Measurements from ENCODE around the gene TGFBR3L.

- TF ChIP-seq POLR2A (IDR thresholded peaks at IDR 0.05): no peak
- TF ChIP-seq, protein P1, sequence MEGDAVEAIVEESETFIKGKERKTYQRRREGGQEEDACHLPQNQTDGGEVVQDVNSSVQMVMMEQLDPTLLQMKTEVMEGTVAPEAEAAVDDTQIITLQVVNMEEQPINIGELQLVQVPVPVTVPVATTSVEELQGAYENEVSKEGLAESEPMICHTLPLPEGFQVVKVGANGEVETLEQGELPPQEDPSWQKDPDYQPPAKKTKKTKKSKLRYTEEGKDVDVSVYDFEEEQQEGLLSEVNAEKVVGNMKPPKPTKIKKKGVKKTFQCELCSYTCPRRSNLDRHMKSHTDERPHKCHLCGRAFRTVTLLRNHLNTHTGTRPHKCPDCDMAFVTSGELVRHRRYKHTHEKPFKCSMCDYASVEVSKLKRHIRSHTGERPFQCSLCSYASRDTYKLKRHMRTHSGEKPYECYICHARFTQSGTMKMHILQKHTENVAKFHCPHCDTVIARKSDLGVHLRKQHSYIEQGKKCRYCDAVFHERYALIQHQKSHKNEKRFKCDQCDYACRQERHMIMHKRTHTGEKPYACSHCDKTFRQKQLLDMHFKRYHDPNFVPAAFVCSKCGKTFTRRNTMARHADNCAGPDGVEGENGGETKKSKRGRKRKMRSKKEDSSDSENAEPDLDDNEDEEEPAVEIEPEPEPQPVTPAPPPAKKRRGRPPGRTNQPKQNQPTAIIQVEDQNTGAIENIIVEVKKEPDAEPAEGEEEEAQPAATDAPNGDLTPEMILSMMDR (IDR thresholded peaks at IDR 0.05): no peak
Observed at GRCh38 chr19:7885818-7886217, 28.8 kb upstream of the TGFBR3L start.

Measured in body of pancreas (tissue), 4 donors.